Skeletal muscle satellite cell (primary cell): ENCODE measurements around the gene COL12A1.

Experiments
- H3K27me3 ChIP-seq: 2 replicates; pipeline ENCODE4 v1.7.0; 2013; ENCODE audit warnings: low read length; ENCODE audit not compliant: control insufficient read depth, insufficient read depth
- H3K36me3 ChIP-seq: 2 replicates; pipeline ENCODE4 v1.7.0; 2013; ENCODE audit warnings: mild to moderate bottlenecking, control low read depth, low read length; ENCODE audit not compliant: insufficient read depth
- H3K4me1 ChIP-seq: 2 replicates; pipeline ENCODE4 v1.7.0; 2013; ENCODE audit warnings: low read length; ENCODE audit not compliant: control insufficient read depth, insufficient read depth
- H3K4me2 ChIP-seq: 2 replicates; pipeline ENCODE4 v1.7.0; 2013; ENCODE audit warnings: mild to moderate bottlenecking, low read length
- H3K4me3 ChIP-seq: 2 replicates; pipeline ENCODE4 v1.7.0; 2013; ENCODE audit warnings: low read length
- H3K9ac ChIP-seq: 2 replicates; pipeline ENCODE4 v1.7.0; 2013; ENCODE audit warnings: mild to moderate bottlenecking, low read depth, low read length, moderate library complexity
- H3K9me3 ChIP-seq: replicated peaks from 2 replicates; pipeline ENCODE4 v1.7.0; 2013; ENCODE audit warnings: mild to moderate bottlenecking, control low read depth, low read length

Gene COL12A1

DNA sequence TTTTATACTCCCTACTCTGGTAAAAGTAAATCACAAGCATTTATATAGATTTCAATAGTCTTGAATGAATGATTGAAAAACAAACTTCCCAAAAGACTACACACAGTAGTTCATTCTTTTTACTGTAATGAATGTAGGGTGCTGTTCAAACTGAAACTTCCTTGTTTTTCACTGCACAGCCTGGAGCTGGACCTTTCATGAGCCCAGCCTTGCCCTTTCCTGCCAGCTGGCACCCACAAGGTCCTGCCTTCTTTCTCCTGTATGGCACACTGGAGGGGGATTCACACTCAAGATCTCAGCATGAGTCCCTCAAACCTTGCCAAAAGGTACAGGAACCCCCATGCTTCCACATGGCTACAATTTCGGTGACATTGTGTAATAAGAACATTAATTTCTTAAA lies 50.9 kb downstream of the COL12A1 start:
- no peaks in the 10 kb centered on the region for H3K27me3 ChIP-seq
- H3K36me3 ChIP-seq, result peaks cover 7% of the 10 kb centered on the region
- no peak overlapping the region for H3K9ac ChIP-seq
- no peak overlapping the region for H3K4me3 ChIP-seq
- H3K4me1 ChIP-seq, result no peaks in the 10 kb centered on the region
- H3K9me3 ChIP-seq, result no peaks in the 10 kb centered on the region
- no peak overlapping the region for H3K4me2 ChIP-seq

DNA sequence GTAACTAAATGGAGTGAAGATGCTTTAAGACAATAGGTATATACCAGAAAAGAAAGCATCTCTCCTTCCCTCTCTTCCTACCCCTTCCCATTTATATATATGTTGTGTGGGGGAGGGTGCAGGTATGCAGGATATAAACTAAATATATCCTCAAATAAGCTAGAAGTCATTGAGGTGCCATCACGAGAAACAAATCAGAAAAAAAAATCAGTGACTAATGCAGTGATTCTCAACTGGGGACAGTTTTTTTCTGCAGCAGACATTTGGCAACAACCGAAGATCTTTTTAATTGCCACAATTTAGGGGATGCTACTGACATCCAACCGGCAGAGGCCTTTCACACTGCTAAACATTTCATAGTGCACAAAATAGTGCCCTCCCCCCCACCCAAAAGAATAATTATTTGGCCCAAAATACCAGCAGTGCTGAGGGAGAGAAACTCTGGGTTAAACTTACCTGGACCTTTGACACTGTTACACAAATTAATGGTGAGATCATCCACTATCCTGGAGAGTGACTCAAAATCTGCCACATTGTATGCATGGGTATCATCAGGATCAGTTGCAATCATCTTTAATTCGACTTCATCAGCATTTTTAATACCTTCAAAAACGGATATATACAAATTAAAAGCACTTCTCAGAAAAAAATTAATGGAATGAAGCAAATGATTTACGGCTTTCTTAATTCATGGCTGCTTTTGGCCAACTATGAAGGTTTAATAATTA lies 55.0 kb downstream of the COL12A1 start:
- Histone ChIP-seq H3K27me3 (no peaks in the 10 kb centered on the region), H3K9me3 (no peaks in the 10 kb centered on the region), H3K4me2 (no peak overlapping the region), H3K4me1 (no peaks in the 10 kb centered on the region), H3K9ac (no peak overlapping the region), H3K4me3 (no peak overlapping the region), H3K36me3 (peaks cover 15% of the 10 kb centered on the region)

DNA sequence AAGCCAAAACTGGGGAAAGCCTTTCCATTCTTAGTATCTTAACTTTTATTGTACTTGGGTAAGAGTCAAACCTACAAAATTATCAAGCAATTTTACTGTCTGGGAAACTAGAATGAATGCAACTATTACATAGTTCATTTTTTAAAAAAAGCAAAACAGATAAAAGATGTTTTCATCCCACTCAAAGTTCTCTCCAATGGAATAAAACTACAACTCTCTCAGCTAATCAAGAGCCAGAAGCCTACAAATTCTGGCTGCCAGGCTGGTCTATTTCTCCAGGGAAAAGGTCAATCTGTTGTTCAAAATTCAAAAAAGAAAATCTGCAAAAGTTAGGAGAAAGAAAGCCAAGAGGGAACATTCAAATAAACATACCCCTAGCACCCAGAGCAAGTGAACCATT lies 56.2 kb downstream of the COL12A1 start:
- peaks cover 22% of the 10 kb centered on the region for H3K36me3 ChIP-seq

DNA sequence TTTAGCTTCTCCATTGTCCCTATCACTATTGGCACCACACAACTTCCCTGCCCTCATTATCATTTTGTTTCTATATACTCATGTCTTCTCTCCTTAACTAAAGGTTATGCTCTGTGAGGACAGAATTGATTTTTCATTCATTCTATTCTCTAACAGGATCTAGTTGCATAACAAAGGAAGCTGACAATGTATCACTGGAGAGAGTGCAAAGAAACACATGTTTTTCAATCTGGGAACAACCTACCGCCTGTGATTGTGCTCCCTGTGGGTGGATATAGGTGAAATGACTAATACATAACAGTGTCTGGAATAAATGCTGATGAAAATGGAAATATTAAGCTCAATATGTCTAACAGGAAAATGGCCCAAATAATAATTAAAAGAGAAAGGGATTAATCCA lies 56.6 kb downstream of the COL12A1 start:
- no peak overlapping the region for H3K4me3 ChIP-seq
- peaks cover 26% of the 10 kb centered on the region for H3K36me3 ChIP-seq
- H3K9ac ChIP-seq, result no peak overlapping the region
- no peak overlapping the region for H3K4me2 ChIP-seq
- H3K4me1 ChIP-seq, result no peaks in the 10 kb centered on the region
- H3K9me3 ChIP-seq, result no peaks in the 10 kb centered on the region
- H3K27me3 ChIP-seq, result no peaks in the 10 kb centered on the region

More for the DNA sequence above, 56.2 kb downstream of the COL12A1 start:
- Histone ChIP-seq H3K4me1 (no peaks in the 10 kb centered on the region), H3K27me3 (no peaks in the 10 kb centered on the region), H3K4me3 (no peak overlapping the region), H3K4me2 (no peak overlapping the region), H3K9me3 (no peaks in the 10 kb centered on the region), H3K9ac (no peak overlapping the region)

DNA sequence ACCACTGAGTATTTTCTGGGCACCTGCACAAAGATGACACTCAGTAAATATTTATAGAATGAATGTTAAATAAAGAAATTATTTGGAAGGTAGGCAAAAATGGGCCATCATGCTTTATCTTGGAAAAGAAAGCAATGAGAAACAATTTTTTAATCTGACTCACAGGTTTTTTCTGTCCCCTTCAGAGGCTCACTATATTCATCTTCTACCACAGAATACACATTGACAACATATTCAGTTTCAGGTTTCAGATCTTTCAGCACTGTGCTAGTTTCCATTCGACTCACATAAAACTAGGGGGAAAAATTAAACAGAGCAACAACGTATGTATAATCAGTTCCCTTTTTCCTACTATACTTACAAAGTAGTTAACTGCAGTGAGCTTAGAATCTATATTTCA lies 58.3 kb downstream of the COL12A1 start:
- no peaks in the 10 kb centered on the region for H3K27me3 ChIP-seq
- no peaks in the 10 kb centered on the region for H3K9me3 ChIP-seq
- H3K4me3 ChIP-seq, result no peak overlapping the region
- peaks cover 13% of the 10 kb centered on the region for H3K4me1 ChIP-seq
- H3K4me2 ChIP-seq, result no peak overlapping the region
- H3K9ac ChIP-seq, result no peak overlapping the region
- peaks cover 37% of the 10 kb centered on the region for H3K36me3 ChIP-seq

DNA sequence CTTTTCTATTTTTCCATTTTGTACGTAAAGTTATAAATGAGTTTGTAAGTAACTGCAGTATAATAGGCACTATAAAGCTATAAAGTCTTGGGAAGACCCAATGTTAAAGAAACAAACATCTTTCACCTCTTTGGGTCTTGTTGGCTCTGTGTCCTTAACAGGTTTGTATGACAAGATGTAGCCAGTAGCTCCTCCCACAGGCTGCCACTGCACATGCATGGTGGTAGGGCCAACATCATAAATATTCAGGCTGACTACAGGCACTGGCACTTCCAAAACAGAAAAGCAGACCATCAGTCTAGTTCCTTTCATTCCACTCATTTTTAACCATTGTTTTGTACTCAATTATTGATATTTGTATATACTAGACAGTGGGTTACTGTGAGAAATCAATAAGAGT lies 59.9 kb downstream of the COL12A1 start:
- Histone ChIP-seq H3K9me3 (no peaks in the 10 kb centered on the region), H3K27me3 (no peaks in the 10 kb centered on the region), H3K36me3 (peaks cover 45% of the 10 kb centered on the region), H3K4me2 (no peak overlapping the region), H3K4me1 (peaks cover 13% of the 10 kb centered on the region), H3K4me3 (no peak overlapping the region), H3K9ac (no peak overlapping the region)

DNA sequence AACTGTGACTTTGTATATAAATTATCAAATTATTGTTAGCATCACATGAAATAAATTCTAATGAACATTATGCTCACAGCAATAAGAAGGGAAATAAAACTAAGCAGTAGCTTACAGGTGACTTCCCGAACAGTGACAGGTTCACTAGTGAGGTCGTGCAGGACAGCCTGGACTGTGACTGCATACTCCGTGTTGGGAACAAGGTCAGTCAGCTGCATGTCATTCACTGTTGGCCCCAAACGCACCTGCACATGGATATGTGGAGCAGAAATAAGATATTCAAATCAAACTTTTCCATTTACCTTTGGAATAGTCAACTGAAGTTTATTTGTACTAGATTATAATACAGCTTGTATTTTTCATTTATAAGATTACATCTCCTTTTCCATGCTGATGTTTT lies 60.6 kb downstream of the COL12A1 start:
- no peak overlapping the region for H3K4me3 ChIP-seq
- no peak overlapping the region for H3K4me2 ChIP-seq
- H3K9me3 ChIP-seq, result no peaks in the 10 kb centered on the region
- no peak overlapping the region for H3K9ac ChIP-seq
- H3K36me3 ChIP-seq, result peaks cover 49% of the 10 kb centered on the region
- H3K4me1 ChIP-seq, result peaks cover 13% of the 10 kb centered on the region
- H3K27me3 ChIP-seq, result no peaks in the 10 kb centered on the region

DNA sequence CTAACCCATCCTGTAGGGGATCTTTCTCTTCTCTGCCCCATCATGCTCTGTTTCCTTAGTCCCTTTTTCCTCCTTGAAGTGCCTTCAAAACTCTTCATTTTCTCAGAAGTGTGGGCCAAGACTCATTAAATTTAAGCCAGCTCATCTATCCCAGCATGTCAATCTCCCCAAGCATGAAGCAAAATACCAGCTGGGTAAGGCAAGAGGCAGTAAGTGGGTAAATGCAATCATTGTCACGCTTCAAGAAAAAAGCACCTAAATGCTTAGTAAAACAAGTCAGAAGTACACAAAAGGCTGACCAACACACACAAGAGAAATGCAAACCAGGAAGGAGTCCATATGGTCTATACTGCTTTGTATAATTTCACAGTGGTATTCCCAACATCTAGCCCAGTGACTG lies 61.5 kb downstream of the COL12A1 start:
- no peak overlapping the region for H3K9ac ChIP-seq
- H3K27me3 ChIP-seq, result no peaks in the 10 kb centered on the region
- no peaks in the 10 kb centered on the region for H3K9me3 ChIP-seq
- H3K36me3 ChIP-seq, result peaks cover 49% of the 10 kb centered on the region
- H3K4me1 ChIP-seq, result peaks cover 13% of the 10 kb centered on the region
- no peak overlapping the region for H3K4me3 ChIP-seq
- H3K4me2 ChIP-seq, result no peak overlapping the region

DNA sequence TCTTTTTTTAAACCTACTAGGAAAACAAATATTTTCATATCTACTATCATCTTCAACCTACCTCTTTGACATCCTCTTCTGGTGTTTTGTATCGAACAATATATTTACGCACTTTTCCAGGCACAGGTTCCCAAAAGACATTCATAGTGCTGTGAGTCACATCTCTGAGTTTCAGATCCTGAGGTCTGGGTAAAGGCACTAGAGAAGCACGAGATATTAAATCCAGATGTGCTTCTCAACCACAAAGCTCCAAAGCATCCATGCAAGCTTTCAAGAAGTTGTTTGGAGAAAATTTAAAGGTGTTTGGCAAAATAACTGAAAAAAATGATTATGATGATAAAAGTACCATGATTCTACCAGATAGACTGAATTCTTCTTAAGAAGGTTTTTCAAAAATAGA lies 62.7 kb downstream of the COL12A1 start:
- Histone ChIP-seq H3K9me3 (no peaks in the 10 kb centered on the region), H3K4me1 (peaks cover 13% of the 10 kb centered on the region), H3K9ac (no peak overlapping the region), H3K36me3 (peaks cover 48% of the 10 kb centered on the region), H3K27me3 (no peaks in the 10 kb centered on the region), H3K4me3 (no peak overlapping the region), H3K4me2 (no peak overlapping the region)

DNA sequence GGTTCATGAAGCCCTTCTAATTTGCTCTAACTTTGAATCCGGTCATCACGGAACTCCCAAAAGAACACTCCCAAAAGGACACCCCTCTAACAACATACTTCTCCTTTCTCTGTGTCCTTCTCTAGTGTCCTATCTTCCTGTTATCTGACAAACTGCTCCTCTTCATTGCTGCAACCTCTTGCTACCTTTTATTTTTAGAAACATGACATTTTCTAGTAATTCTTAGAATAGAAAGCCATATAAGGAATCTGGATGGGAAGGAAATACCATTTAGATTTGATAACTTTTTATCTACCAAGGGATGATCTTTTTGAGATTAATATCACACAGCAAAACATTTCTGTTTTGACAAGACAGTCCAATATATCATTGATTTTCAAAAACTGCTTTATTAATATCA lies 63.1 kb downstream of the COL12A1 start:
- Histone ChIP-seq H3K27me3 (no peaks in the 10 kb centered on the region), H3K4me3 (no peak overlapping the region), H3K4me2 (no peak overlapping the region), H3K4me1 (peaks cover 13% of the 10 kb centered on the region), H3K9ac (no peak overlapping the region), H3K9me3 (no peaks in the 10 kb centered on the region), H3K36me3 (peaks cover 46% of the 10 kb centered on the region)

DNA sequence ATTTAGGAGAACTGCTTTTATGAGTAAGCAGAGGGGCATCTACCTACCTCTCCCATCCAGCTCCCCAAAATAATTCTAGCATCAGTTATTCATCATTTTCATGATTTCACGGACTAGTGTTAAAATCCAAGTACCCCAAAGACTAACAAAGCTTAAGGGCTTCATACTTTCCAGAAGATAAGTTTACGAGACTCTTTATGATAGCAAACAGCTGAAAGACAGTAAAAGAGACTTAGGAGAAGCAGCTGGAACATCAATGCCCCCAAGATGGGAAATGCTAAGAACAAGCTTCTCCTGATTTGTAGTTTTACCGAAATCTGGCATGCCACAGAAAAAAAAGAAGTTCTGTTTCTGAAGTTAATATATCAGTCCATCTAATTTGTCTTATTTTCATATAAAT lies 70.0 kb downstream of the COL12A1 start:
- H3K27me3 ChIP-seq, result no peaks in the 10 kb centered on the region
- H3K36me3 ChIP-seq, result peaks cover 35% of the 10 kb centered on the region
- no peak overlapping the region for H3K4me3 ChIP-seq
- no peak overlapping the region for H3K9ac ChIP-seq
- H3K9me3 ChIP-seq, result no peaks in the 10 kb centered on the region
- H3K4me1 ChIP-seq, result peaks cover 9% of the 10 kb centered on the region
- H3K4me2 ChIP-seq, result no peak overlapping the region

DNA sequence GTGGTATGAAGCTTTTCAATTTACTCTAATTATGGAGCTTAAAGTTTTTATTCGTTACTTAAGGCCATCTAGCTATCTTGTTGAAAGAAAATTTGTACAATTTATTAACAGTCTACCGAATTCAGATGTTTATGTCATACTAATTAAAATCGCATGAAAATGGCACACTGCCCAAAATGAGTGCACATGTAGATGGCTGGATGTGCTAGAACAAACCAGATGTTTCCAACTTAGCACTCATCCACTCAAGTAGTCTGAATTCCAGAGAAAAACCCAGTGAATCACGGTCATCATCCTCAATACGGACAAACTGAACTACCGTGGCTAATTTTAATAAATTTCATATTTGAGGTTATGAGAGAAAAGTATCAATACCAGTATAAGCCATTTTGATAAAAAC lies 70.4 kb downstream of the COL12A1 start:
- no peak overlapping the region for H3K4me3 ChIP-seq
- H3K4me2 ChIP-seq, result no peak overlapping the region
- H3K9me3 ChIP-seq, result no peaks in the 10 kb centered on the region
- peaks cover 13% of the 10 kb centered on the region for H3K4me1 ChIP-seq
- H3K36me3 ChIP-seq, result peaks cover 31% of the 10 kb centered on the region
- H3K27me3 ChIP-seq, result no peaks in the 10 kb centered on the region
- H3K9ac ChIP-seq, result no peak overlapping the region
